GM21786 (cell line): ENCODE measurements around the gene PYGO2.

Source experiments
- ATAC-seq: cut with Tn5 transposase; IDR thresholded peaks from one replicate; pipeline ENCODE4 v1.9.1; 2021; ENCODE audit not compliant: unreplicated experiment

Gene PYGO2

GRCh38 chr1:154962156-154962749 is 671 bp upstream of the PYGO2 start:
- no peak for ATAC-seq

- ATAC-seq, result no peak
Observed at GRCh38 chr1:154960446-154961136, 991 bp downstream of the PYGO2 start.

GRCh38 chr1:154959426-154959780 is 2.2 kb downstream of the PYGO2 start:
- no peak for ATAC-seq

- no peak for ATAC-seq
Observed at GRCh38 chr1:154958681-154959425, 2.7 kb downstream of the PYGO2 start.

GRCh38 chr1:154958036-154958435 is 3.5 kb downstream of the PYGO2 start:
- no peak for ATAC-seq

GRCh38 chr1:154957091-154957657 is 4.4 kb downstream of the PYGO2 start:
- no peak for ATAC-seq

GRCh38 chr1:154956544-154956941 is 5.0 kb downstream of the PYGO2 start:
- no peak for ATAC-seq

- peak; percentile 59 for ATAC-seq
Observed at GRCh38 chr1:154955718-154956543, 5.7 kb downstream of the PYGO2 start, which contains the start of gene PBXIP1. Gene PBXIP1 (minus strand): TSS chr1:154956099. CDS start chr1:154953721, 2,378 bp downstream.

GRCh38 chr1:154955039-154955717 is 6.4 kb downstream of the PYGO2 start:
- peak; percentile 56 for ATAC-seq

GRCh38 chr1:154954541-154954940 is 7.0 kb downstream of the PYGO2 start:
- no peak for ATAC-seq

- no peak for ATAC-seq
Observed at GRCh38 chr1:154953611-154954038, 8.0 kb downstream of the PYGO2 start.

- no peak for ATAC-seq
Observed at GRCh38 chr1:154952664-154953063, 8.9 kb downstream of the PYGO2 start.

- ATAC-seq, result no peak
Observed at GRCh38 chr1:154951901-154952657, 9.5 kb downstream of the PYGO2 start.

- no peak for ATAC-seq
Observed at GRCh38 chr1:154948079-154948478, 13.5 kb downstream of the PYGO2 start.

- no peak for ATAC-seq
Observed at GRCh38 chr1:154945962-154946850, 15.4 kb downstream of the PYGO2 start.

GRCh38 chr1:154945160-154945961 is 16.2 kb downstream of the PYGO2 start:
- ATAC-seq, result no peak

- ATAC-seq, result no peak
Observed at GRCh38 chr1:154944401-154945159, 17.0 kb downstream of the PYGO2 start.
